Measurements from ENCODE around the gene PID1.

Gene PID1

DNA sequence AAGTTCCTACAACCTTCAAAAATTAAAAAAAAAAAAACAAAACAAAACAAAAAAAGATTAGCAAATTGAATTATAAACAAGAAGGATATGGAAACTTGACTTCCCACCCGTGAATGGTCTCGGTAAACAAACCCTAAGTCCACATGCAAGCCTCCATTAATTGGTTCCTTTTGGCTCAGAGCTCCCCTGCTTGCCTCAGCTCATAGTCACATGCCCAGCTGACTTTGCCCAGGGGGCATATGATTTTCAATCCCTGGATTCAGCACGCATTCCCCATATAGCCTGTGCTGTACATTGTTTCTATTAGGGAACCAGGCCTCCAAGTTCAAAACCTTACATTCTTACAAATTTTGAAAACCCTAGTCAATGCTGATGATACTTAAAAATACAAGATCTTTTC is 95.0 kb downstream of the PID1 start:
- TF ChIP-seq, protein P1, sequence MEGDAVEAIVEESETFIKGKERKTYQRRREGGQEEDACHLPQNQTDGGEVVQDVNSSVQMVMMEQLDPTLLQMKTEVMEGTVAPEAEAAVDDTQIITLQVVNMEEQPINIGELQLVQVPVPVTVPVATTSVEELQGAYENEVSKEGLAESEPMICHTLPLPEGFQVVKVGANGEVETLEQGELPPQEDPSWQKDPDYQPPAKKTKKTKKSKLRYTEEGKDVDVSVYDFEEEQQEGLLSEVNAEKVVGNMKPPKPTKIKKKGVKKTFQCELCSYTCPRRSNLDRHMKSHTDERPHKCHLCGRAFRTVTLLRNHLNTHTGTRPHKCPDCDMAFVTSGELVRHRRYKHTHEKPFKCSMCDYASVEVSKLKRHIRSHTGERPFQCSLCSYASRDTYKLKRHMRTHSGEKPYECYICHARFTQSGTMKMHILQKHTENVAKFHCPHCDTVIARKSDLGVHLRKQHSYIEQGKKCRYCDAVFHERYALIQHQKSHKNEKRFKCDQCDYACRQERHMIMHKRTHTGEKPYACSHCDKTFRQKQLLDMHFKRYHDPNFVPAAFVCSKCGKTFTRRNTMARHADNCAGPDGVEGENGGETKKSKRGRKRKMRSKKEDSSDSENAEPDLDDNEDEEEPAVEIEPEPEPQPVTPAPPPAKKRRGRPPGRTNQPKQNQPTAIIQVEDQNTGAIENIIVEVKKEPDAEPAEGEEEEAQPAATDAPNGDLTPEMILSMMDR (IDR thresholded peaks at IDR 0.05; ENCODE audit: control insufficient read depth, extremely low read depth, insufficient read depth), result no peak
- H3K4me3 ChIP-seq (ENCODE audit: low read depth, low read length), result no peak overlapping the region
- DNase-seq (ENCODE audit: low read depth), result no peak

DNA sequence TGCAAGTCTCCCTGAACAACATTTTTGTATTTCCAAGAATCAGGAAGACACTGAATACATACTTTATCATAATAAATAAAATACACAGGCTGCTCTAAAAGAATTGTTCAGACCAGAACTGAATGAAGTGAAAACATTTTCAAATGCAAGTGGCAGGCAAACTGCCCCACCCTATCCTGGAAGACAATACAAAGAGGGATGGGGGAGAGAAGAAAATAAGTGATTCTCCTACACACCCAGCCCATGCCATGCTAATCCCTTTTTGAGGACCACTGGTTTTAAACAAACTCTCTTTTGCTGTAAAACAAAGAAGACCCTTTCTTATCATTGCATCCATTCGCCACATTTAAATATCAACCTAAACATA is 95.6 kb downstream of the PID1 start:
- no peak for DNase-seq (ENCODE audit: low read depth)
- TF ChIP-seq, protein P1 (IDR thresholded peaks at IDR 0.05; ENCODE audit: control insufficient read depth, extremely low read depth, insufficient read depth), result no peak
- no peak overlapping the region for H3K4me3 ChIP-seq (ENCODE audit: low read depth, low read length)

DNA sequence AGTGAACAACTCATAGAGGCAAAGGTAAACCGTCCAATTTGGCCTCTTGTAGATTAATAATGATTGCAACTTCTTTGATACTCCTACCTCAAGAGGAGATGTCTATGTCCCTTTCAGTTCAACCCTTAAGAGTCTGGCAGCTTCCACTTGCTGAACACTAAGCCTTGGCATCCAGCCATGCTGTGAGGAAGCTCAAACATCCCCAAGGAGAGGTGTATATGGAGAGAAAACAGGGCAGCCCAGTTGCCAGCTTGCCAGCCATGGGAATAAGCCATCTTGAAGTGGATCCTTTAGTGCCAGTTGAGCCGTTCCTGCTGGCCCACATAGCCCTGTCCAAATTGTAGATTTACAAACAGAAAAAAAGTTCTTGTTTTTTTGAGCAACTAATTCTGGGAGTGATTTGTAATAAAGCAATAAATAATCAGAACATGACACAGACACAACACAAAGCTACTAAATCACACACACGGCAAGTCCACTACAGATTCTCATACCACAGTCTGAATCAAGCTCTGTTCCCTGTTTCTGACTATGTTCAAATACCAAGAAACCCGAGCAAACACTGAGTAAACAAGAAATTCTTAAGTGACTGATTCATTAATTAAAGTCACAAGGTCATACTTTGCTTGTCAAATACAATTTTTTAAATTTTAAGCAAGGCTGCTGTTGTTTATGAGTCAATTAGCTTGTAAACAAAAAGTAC is 96.1 kb downstream of the PID1 start:
- no peak for DNase-seq (ENCODE audit: low read depth)
- TF ChIP-seq, protein P1 (IDR thresholded peaks at IDR 0.05; ENCODE audit: control insufficient read depth, extremely low read depth, insufficient read depth), result no peak
- H3K4me3 ChIP-seq (ENCODE audit: low read depth, low read length), result no peak overlapping the region

DNA sequence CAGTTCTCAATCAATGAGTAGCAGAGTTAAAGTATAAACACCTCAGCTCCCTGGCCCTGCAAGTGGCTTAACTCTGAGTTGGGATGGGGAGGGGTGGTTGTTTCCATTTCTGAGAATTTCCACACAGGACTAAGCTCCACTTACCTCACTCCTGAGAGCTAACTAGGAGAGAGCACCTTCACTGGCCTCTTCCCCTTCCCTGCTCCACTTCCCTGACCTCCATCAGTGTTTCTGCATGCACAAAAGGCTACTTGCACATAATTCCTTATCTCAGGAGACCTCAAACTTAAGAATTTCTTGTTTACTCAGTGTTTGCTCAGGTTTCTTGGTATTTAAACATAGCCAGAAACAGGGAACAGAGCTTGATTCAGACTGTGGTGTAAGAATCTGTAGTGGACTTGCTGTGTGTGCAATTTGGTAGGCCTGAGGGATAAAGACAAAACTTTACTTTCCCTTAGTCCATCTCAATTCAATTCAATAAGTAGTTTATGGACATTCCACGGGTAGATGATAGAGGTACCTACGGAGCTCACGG is 97.2 kb downstream of the PID1 start:
- no peak overlapping the region for H3K4me3 ChIP-seq (ENCODE audit: low read depth, low read length)
- no peak for DNase-seq (ENCODE audit: low read depth)
- TF ChIP-seq, protein P1 (IDR thresholded peaks at IDR 0.05; ENCODE audit: control insufficient read depth, extremely low read depth, insufficient read depth), result no peak

DNA sequence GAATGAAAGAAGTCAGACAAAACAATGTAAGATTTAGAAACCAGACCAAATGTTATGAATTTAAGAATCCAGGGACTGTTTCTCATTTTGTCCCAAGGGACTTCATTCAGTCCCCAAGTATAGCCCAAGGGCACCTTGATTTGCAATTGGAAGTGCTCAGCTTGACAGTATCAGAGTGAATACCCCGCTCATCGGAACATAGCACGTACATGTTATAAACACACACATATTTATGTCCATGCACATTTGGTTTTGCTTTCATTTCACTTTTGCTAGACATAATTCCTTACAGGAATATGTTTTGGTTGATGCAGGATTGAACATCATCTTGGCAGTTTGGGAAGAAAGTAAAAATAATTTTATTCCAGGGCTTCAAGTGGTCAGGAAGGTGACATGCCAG is 100.2 kb downstream of the PID1 start:
- DNase-seq (ENCODE audit: low read depth), result no peak
- TF ChIP-seq, protein P1 (IDR thresholded peaks at IDR 0.05; ENCODE audit: control insufficient read depth, extremely low read depth, insufficient read depth), result no peak
- H3K4me3 ChIP-seq (ENCODE audit: low read depth, low read length), result no peak overlapping the region

DNA sequence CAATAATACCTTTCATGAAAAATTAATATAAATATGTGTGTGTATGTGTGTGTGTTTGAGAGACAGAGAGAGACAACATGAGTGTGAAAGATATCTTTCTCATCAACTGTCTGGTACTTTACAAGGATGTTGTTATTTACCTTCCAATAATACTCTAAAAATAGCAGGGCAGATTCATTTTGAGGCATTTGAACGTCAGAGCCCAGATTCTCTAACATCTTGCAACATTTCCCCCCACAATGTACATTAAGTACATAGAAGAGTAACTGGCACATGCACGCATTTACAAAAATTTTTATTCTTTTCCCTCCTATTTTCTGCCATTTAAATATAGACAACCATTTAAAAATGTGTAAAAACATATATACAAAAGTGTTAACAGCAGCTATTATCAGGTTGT is 100.9 kb downstream of the PID1 start:
- TF ChIP-seq, protein P1 (IDR thresholded peaks at IDR 0.05; ENCODE audit: control insufficient read depth, extremely low read depth, insufficient read depth), result no peak
- H3K4me3 ChIP-seq (ENCODE audit: low read depth, low read length), result no peak overlapping the region
- no peak for DNase-seq (ENCODE audit: low read depth)

DNA sequence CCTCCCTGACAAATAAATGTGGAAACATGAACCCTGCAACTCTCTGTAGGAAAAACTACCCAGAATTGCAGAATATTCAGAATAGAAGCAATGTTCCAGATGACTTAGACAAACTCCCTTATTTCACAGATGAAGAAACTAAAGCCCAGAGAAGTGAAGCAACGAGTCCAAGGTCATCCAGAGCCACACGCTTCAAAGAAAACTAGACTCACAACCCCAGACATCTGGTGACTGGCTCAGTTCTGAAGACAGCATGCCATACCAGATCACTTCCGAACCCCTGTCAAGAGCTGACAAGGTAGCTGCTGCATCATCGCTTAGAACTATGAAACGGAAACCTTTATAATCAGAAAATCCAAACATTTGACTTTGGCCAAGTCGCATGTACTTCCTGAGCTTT is 101.3 kb downstream of the PID1 start:
- H3K4me3 ChIP-seq (ENCODE audit: low read depth, low read length), result no peak overlapping the region
- TF ChIP-seq, protein P1 (IDR thresholded peaks at IDR 0.05; ENCODE audit: control insufficient read depth, extremely low read depth, insufficient read depth), result no peak
- DNase-seq (ENCODE audit: low read depth), result no peak

Data from LNCaP clone FGC (cell line).